ENCODE measurements around the gene CDC45.

GRCh38 chr22:19443544-19444211 is 36.0 kb upstream of the CDC45 start:
- TF ChIP-seq, protein P1, sequence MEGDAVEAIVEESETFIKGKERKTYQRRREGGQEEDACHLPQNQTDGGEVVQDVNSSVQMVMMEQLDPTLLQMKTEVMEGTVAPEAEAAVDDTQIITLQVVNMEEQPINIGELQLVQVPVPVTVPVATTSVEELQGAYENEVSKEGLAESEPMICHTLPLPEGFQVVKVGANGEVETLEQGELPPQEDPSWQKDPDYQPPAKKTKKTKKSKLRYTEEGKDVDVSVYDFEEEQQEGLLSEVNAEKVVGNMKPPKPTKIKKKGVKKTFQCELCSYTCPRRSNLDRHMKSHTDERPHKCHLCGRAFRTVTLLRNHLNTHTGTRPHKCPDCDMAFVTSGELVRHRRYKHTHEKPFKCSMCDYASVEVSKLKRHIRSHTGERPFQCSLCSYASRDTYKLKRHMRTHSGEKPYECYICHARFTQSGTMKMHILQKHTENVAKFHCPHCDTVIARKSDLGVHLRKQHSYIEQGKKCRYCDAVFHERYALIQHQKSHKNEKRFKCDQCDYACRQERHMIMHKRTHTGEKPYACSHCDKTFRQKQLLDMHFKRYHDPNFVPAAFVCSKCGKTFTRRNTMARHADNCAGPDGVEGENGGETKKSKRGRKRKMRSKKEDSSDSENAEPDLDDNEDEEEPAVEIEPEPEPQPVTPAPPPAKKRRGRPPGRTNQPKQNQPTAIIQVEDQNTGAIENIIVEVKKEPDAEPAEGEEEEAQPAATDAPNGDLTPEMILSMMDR (optimal IDR thresholded peaks at IDR 0.05 in 1 of 3, IDR thresholded peaks at IDR 0.05 in 1 of 3, conservative IDR thresholded peaks at IDR 0.05 in 1 of 3; ENCODE audit: extremely low read depth in 1 of 3, insufficient read depth in 2 of 3, low read length in 3 of 3): no peak
- no peak for TF ChIP-seq EZH2 (IDR thresholded peaks at IDR 0.05; ENCODE audit: low read length)
